Nephron (organoid): Measurements from ENCODE around the gene HTR7.
A peak's percentile ranks its signal among the peaks of the same experiment; 100 is the strongest.

ENCODE experiments used
- H3K27ac Mint-ChIP-seq, 3 experiments: 2 replicates each; pipeline ENCODE4 v1.8.0; 2020; ENCODE audit warnings: mixed read lengths in 3 of 3, mild to moderate bottlenecking in 2 of 3, moderate library complexity in 1 of 3
- H3K27me3 Mint-ChIP-seq: 2 replicates; pipeline ENCODE4 v1.8.0; 2021; ENCODE audit warnings: low read depth, mild to moderate bottlenecking, moderate library complexity, mixed read lengths
- H3K36me3 Mint-ChIP-seq: 2 replicates; pipeline ENCODE4 v1.8.0; 2020; ENCODE audit warnings: low read depth, mixed read lengths
- H3K4me1 Mint-ChIP-seq: 2 replicates; pipeline ENCODE4 v1.8.0; 2020; ENCODE audit warnings: mixed read lengths
- H3K4me3 Mint-ChIP-seq, 3 experiments: 2 replicates each; pipeline ENCODE4 v1.8.0; 2020; ENCODE audit warnings: mild to moderate bottlenecking in 3 of 3, mixed read lengths in 3 of 3, moderate library complexity in 2 of 3
- H3K9me3 Mint-ChIP-seq: 2 replicates; pipeline ENCODE4 v1.8.0; 2020; ENCODE audit warnings: mixed read lengths
- TF ChIP-seq, protein P1 (sequence below), 3 experiments: fragments of 200-600 bp; sonication (generic); IDR thresholded peaks; one replicate each; pipeline ENCODE4 v1.5.0; 2021; ENCODE audit warnings: antibody characterized with exemption in 3 of 3; ENCODE audit not compliant: unreplicated experiment in 3 of 3

Gene HTR7

DNA sequence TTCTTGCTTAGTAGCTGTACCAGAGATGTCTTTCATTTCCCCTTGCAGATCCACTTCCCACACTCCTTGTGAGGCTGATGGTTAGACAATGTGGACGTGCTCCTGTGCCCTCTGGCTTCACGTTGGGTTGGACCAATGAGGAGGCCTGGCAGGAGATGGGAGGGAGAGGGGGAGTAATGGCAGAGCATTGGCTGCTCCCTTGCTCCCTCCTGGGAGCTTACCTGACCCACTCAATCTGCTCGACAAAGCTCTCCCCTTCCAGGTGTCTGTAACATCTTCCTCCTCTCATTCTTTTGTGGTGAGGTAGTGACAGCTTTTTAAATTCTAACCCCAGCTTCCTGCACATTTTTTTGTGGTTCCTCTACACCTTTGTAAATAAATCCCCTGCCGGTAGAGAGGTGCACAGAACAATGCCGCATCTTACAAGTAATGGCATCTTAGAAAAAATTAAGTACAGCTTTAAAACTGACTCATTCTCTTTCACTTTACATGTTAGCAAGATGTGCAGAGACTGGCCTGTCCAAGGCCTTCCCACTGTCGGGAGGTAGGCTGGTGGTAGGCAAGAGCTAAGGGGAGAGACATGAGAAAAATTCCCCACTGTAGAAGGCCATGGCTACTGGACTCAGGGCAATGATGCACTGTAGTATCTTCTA, 134.3 kb downstream of the HTR7 start:
- H3K9me3 Mint-ChIP-seq = no peaks in the 10 kb centered on the region
- no peaks in the 10 kb centered on the region for H3K36me3 Mint-ChIP-seq
- H3K27ac Mint-ChIP-seq = no peak overlapping the region
- no peaks in the 10 kb centered on the region for H3K27me3 Mint-ChIP-seq
- H3K4me1 Mint-ChIP-seq = no peaks in the 10 kb centered on the region
- TF ChIP-seq, protein P1, sequence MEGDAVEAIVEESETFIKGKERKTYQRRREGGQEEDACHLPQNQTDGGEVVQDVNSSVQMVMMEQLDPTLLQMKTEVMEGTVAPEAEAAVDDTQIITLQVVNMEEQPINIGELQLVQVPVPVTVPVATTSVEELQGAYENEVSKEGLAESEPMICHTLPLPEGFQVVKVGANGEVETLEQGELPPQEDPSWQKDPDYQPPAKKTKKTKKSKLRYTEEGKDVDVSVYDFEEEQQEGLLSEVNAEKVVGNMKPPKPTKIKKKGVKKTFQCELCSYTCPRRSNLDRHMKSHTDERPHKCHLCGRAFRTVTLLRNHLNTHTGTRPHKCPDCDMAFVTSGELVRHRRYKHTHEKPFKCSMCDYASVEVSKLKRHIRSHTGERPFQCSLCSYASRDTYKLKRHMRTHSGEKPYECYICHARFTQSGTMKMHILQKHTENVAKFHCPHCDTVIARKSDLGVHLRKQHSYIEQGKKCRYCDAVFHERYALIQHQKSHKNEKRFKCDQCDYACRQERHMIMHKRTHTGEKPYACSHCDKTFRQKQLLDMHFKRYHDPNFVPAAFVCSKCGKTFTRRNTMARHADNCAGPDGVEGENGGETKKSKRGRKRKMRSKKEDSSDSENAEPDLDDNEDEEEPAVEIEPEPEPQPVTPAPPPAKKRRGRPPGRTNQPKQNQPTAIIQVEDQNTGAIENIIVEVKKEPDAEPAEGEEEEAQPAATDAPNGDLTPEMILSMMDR (IDR thresholded peaks at IDR 0.05; ENCODE audit: unreplicated experiment in 3 of 3) = no peak
- no peak overlapping the region for H3K4me3 Mint-ChIP-seq

DNA sequence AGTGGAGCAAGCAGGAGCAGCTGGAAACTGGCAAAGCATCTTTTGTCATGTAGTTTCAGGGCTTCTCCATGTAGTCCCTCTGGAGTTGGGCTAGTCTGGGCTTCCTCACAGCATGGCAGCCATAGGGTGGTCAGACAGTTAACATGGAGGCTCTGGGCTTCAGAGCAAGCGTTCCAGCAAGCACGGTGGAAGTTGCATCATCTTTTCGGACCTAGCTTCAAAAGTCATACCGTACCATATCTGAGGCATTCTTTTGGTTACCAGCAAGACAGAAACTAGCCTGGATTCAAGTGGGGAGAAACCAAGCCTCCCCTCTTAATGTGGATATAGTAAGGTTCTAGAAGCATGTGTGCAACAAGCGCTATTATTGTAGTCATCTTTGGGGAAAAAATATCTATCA, 135.0 kb downstream of the HTR7 start:
- Mint-ChIP-seq H3K4me3 (no peak overlapping the region), H3K27me3 (no peaks in the 10 kb centered on the region), H3K9me3 (no peaks in the 10 kb centered on the region), H3K36me3 (no peaks in the 10 kb centered on the region), H3K27ac (no peak overlapping the region), H3K4me1 (no peaks in the 10 kb centered on the region)
- TF ChIP-seq, protein P1 (IDR thresholded peaks at IDR 0.05; ENCODE audit: unreplicated experiment in 3 of 3) = no peak

DNA sequence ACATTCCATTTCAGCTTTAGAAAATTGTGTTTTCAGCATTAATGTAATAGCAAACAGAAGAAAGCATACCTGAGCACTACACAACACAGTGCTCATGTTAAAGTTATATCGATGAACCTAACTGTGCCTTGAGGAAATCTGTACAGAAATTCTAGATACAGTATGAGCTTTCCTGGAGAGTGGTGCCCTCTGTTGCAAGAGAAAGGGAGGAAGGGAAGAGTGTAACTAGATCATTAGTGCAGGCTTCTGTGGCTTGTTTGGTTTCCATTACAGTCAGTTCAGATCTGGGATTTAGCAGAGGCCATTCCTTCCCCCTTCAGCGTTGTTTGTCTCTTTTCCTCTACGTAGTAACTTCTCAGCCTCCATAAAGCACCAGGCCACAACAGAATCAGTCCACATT, 139.7 kb downstream of the HTR7 start:
- H3K4me1 Mint-ChIP-seq = no peaks in the 10 kb centered on the region
- TF ChIP-seq, protein P1 (IDR thresholded peaks at IDR 0.05; ENCODE audit: unreplicated experiment in 3 of 3) = peak in 1 of 3 experiments; percentile 26
- H3K36me3 Mint-ChIP-seq = no peaks in the 10 kb centered on the region
- no peak overlapping the region for H3K27ac Mint-ChIP-seq
- H3K27me3 Mint-ChIP-seq = no peaks in the 10 kb centered on the region
- H3K4me3 Mint-ChIP-seq = no peak overlapping the region
- no peaks in the 10 kb centered on the region for H3K9me3 Mint-ChIP-seq

DNA sequence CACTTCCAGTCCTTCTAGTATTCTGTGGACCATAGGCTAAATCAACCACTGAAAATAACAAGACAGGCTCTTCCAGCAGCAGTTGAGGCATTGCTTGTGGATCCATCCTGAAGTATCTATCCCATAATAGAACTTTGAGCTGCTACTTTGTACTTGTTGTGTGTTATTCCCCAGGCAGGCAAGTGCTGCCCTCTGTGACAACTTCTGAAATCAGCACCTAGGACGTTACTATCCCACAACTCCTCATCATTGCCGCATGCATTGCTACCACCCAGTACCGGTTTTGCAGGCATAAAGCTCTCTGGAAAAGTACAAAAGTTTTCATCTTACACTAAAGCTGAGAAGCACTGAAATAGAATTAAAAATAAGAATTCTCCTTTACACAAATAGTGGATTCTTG, 145.3 kb downstream of the HTR7 start:
- Mint-ChIP-seq H3K36me3 (no peaks in the 10 kb centered on the region), H3K9me3 (no peaks in the 10 kb centered on the region), H3K4me3 (no peak overlapping the region), H3K27me3 (peaks cover 4% of the 10 kb centered on the region), H3K27ac (no peak overlapping the region), H3K4me1 (no peaks in the 10 kb centered on the region)
- TF ChIP-seq, protein P1 (IDR thresholded peaks at IDR 0.05; ENCODE audit: unreplicated experiment in 3 of 3) = no peak

DNA sequence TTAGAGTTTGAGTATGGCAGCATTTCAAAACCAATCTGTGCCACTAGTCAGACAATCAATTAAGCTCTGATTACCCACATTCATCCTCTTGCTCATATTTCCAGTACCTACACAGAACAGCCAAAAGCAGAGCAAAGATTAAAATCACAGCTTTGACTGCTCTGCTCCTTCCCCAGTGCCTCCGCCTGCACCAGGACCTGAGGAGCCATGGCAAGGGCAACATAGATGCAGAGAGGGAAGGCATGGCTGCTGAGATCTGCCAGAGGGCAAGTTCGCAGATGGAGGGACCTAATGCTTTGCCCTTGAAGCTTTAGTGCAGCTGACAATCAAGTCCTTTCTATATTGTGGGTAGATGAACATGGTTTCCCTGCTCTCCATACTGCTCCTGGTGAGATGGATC, 148.1 kb downstream of the HTR7 start:
- TF ChIP-seq, protein P1 (IDR thresholded peaks at IDR 0.05; ENCODE audit: unreplicated experiment in 3 of 3) = no peak
- no peaks in the 10 kb centered on the region for H3K36me3 Mint-ChIP-seq

DNA sequence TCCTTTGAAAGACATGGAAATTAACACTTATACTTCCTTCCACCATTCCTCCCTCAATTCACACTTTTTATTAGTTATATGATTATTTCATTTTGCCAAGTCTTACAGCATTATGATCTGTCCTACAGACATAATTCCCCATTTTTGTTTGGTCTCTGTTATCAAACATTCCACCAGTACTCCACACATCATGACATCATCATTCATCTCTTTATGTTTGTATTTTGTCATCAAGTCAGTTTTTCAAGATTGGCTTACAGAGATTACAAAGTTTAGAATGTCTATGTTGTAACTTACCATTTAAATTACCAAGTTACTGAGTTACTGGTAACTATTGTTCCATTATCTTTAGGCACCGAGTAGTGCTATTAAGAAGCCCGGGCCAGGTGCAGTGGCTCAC, 150.2 kb downstream of the HTR7 start:
- Mint-ChIP-seq H3K27me3 (peaks cover 4% of the 10 kb centered on the region), H3K36me3 (no peaks in the 10 kb centered on the region), H3K4me1 (no peaks in the 10 kb centered on the region), H3K9me3 (no peaks in the 10 kb centered on the region), H3K27ac (no peak overlapping the region), H3K4me3 (no peak overlapping the region)
- TF ChIP-seq, protein P1 (IDR thresholded peaks at IDR 0.05; ENCODE audit: unreplicated experiment in 3 of 3) = no peak

More for the DNA sequence above, 148.1 kb downstream of the HTR7 start:
- Mint-ChIP-seq H3K9me3 (no peaks in the 10 kb centered on the region), H3K27ac (no peak overlapping the region), H3K4me3 (no peak overlapping the region), H3K4me1 (no peaks in the 10 kb centered on the region), H3K27me3 (peaks cover 4% of the 10 kb centered on the region)
